EH (cell line): ENCODE measurements around the gene CDC42BPA.

Experiments used
- DNase-seq: peaks from one replicate; pipeline ENCODE4 v3.0.0-alpha.2; 2015; ENCODE audit warnings: low read depth

The CDC42BPA gene

GRCh38 chr1:226991920-226992319, 326.4 kb downstream of the CDC42BPA start:
- no peak for DNase-seq

DNA sequence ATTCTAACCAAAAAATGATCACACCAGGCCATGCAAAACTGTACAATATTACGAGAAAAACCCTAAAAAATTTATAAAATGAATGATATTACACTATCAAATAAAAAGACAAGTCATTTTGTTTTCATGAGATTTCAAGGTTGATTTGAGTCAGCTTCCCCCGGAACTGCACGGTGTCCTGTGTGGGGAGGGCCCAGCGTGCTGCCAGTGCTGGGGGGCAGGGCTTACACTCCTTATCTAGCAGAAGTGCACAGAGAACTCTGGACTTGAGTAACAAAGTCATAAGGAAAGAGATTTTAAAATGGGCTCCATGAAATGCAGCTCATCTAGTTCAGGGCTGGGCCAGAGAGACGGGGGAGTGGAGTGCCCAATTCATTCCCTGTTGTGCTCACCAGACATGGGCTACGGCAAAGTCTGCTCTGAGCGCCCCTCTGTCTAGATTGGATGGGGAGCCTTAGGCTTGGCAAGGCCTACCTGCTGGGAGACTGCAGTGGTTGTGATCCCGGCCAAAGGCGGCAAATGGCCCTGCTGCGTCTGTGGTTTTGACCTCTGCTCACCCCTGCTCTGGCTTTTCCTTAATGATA, 328.1 kb downstream of the CDC42BPA start:
- DNase-seq = no peak

DNA sequence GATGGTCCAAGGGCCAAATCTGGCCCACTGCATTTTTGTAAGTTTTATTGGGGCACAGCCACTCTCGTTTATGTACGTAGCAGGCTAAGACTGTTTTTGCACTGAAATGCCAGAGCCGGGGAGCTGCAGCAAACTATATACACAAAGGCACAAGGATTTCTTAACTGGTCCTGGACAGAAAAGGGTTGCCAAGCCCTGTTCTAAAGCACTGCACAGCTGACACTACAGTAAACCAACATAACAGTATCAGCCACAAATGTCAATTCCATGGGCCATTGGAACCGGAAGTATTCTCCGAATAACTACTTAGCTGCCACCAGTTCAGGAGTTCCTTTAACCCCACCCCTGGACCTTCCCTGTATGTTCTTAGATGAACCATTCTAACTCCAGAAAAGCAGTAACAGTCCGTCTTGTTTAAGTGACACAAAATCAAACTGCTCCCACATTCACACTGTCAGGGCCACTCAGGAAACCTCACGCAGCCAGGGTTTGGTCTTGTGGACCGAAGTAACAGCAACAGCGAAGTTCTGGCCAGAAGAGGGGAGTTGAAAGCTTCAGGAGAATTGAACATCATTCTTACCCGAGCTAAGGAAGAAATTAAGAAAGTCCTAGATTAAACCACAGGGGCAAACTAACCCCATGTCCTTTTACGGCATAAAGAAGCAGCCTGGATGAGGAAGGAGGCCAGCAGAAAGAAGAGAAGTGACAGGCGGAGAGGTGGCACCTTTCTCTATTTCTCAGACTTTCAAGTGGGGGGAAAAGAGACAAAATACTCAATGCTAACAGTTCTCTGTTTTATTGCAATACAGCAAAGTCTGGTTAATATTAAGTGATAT, 329.0 kb downstream of the CDC42BPA start:
- no peak for DNase-seq

GRCh38 chr1:226988334-226988666, 330.0 kb downstream of the CDC42BPA start:
- no peak for DNase-seq

- DNase-seq = no peak
Measured at GRCh38 chr1:226987623-226988333, 330.5 kb downstream of the CDC42BPA start.

DNA sequence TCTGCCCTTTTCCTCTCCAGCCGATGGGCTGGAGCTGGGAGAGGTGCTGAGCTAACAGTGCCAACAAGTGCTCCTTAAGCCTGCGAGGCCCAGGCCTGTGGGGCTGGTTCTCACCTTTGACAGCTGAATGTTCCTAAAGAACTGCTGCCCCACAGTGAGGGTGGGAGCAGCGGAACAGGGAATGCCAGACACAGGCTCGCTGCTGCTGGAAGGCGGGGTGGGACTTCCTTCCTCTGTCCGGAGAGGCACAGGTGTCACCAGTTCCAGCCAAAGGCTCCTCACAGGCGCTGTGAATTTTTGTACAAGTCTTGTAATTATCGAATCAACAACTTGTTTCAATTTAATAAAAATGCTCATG, 331.1 kb downstream of the CDC42BPA start:
- no peak for DNase-seq

DNA sequence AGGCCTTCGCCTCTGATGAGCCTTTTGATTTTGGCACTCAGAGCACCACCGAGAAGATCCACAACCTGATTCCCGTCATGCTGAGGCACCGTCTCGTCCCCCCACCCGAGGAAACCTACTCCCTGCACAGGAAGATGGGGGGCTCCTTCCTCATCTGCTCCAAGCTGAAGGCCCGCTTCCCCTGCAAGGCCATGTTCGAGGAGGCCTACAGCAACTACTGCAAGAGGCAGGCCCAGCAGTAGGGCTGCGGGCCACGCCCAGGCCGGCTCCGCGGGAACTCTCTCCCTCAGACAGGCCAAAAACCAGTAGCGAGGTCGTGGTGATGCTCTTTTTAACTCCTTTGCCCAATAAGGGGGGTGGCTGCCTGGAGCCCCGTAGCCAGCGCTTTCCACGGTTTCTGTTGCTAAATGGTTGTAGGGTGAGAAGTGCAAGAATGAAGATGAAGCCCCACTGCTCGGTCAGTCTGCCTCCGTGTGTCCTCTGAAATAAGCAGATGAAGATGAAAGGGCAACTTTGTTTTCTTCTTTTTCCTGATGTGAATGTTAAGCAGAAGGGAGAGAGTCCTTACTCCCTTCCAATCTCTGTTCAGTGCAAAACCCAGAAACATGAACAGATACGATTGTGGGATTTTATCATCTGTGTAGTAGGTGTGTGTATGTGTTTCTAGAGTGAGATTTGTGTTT, 331.7 kb downstream of the CDC42BPA start:
- DNase-seq = no peak

DNA sequence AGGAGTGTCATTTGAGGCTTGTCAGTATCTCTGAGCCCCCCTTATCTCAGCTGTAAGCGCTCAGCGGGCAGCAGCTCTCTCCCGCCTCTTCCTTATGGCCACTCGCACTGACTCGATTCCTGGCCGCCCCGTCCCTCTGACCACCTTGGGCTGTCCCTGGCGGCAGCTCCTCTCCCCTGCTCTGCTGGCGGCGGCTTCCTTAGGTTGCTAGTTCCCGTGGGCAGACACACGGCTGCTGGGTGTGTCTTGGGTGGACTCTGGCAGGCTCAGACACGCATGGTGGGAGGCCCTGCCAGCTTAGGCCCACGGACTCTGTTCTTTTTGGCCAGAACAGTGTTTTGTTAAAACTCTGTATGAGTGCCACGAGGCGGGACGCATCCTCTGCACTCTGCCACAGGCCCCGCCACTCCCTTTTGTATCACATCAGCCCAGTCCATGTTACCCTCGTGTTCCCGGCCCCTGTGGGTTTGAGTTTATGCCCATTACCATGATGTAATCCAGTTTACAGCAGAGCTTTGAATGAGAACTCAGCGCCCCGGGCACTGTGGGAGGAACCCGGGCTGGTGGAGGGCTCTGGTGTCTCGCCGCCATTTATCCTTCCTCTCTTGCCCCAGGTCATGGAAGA, 332.3 kb downstream of the CDC42BPA start:
- DNase-seq = no peak

DNA sequence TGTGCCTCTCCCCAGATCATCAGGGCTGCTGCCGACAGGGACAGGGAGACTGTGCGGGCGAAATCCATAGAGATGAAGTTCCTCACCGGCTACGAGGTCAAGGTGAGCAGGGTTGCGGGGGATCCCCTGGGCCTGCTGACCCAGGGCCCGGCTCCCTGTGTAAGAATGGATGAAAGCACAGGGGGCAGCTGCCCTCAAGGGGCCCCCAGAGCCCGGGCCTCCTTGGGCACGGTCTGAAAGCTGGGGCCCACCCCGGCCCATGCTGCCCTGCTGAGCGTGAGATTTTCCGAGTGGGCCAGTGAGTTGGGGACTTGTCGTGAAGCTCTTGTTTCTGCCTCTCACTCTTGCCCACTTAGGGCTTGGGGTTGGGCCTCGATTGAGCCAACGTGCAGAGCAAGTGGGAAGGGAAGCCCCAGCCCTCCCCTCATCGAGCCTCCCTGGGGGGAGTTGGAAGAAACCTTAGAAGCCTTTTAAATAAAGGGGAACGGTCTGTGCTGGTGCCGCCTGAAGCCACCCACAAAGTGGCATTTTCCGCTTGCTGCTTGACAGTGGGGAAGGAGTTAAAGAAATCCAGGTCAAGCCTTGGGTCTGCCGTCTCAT, 333.0 kb downstream of the CDC42BPA start:
- no peak for DNase-seq

DNA sequence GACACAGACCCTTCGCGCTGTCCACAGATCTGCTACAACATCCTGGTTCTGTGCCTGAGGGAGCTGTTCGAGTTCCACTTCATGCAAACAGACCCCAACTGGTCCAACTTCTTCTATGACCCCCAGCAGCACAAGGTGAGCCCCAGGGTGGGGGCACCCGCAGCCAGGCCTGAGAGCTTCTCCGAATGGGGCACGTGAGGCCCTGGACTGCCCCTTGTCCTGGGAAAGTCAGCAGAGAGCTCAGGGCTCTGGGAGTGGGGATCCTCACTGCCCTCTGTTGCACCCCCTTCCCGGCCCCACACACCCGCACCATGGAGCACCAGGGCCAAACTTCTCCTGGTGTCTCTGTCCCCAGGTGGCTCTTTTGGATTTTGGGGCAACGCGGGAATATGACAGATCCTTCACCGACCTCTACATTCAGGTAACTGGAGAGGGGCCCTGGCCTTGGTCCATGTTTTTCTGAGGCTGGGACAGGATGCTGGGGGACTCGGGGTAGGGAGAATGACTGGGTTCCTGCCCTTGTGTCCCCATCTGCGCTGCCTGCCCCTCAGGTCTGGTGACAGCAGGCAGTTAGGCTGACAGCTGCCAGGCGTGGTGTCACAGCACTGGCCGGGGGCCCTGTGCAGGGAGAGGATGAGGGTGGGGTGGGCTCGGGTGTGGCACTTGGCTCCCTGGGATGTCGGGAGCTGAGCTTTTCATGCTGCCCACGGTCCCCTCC, 333.6 kb downstream of the CDC42BPA start:
- DNase-seq = no peak

DNA sequence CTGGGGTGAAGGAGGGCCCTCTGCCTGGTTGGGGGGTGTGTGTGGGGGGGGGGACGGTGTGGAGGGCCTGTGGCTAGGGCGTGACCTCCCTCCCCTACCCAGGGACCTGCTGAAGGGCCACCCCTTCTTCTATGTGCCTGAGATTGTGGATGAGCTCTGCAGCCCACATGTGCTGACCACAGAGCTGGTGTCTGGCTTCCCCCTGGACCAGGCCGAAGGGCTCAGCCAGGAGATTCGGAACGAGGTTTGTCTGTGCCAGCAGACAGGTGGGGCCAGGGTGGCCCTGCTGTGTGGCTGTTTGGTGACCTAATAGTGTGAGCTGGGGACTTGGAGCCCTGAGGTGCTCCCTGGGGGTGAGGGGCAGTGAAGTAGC, 334.3 kb downstream of the CDC42BPA start:
- DNase-seq = no peak

DNA sequence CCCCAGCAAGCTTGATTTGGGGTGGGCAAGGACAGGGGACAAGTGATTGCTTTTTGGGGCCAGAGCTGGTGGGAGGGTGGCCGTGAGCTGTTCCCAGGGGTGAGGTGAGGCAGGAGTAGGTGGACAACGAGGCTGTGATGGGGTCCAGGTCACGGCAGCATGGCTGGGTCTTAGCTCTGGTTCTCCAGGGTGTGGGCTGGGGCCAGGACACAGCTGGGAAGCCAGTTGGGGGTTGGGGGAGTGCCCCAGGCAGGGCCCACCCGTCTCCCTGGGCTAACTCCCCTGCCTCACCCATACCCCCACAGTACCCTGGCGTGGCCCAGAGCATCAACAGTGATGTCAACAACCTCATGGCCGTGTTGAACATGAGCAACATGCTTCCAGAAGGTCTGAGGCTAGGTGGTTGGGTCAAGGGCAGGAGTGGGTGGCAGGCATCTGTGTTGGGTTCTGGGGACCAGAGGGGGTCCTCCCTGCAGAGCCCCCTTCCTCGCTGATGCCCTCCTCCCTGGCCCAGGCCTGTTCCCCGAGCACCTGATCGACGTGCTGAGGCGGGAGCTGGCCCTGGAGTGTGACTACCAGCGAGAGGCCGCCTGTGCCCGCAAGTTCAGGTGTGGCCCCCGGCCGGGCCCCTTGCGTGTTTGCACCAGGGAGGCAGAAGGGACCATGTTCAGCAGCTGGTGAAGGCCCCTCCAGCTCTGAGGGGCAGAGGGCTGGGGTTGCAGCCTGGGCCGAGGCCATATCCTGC, 334.9 kb downstream of the CDC42BPA start:
- no peak for DNase-seq

DNA sequence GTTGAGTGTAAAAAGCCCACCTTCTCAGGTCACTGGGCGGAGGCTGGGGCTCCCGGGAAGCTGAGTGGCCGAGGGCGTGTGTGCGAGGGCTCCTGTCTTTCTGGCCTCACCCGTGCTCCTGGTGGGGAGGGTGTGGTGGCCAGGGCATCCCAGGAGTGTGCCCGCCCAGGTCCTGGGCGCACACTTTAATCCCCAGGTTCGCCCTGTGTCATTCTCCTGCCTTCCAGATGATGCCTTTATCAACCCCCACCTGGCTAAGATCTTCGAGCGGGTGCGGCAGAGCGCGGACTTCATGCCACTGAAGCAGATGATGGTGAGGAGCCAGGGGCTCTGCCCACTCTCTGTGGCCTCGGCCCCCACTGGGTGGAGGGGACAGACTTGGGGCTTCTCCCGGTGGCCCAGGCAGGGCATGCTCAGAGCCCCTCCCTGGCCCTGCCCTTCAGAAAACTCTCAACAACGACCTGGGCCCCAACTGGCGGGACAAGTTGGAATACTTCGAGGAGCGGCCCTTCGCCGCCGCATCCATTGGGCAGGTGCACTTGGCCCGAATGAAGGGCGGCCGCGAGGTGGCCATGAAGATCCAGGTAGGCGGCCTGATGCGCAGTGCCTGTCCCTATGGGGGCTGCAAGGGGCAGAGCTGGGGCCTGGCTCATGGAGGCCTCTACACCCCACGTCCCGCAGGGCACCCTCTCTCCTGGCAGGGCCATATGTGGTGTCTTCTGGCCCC, 335.7 kb downstream of the CDC42BPA start:
- DNase-seq = no peak

GRCh38 chr1:226981838-226982237, 336.5 kb downstream of the CDC42BPA start:
- no peak for DNase-seq

DNA sequence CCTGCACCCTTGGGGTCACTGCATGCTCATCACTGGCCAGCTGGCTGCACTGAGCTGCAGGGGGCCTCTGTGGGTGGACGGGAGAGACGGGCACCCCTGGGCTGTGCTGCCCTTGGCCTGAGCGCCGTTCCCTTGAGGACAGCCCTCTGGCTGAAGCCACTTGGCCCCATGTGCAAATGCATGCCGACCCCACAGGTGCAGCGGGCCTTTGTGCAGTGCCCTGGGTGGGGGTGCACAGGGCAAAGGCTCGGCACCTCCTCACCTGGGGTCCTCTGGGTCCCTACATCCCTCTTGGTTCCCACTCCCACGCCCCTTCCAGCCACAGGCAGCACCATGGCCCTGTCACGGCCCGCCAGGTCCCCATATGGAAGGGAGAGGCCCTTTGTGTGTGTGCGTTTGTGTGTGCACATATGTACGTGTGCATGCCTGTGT, 336.9 kb downstream of the CDC42BPA start:
- no peak for DNase-seq

DNA sequence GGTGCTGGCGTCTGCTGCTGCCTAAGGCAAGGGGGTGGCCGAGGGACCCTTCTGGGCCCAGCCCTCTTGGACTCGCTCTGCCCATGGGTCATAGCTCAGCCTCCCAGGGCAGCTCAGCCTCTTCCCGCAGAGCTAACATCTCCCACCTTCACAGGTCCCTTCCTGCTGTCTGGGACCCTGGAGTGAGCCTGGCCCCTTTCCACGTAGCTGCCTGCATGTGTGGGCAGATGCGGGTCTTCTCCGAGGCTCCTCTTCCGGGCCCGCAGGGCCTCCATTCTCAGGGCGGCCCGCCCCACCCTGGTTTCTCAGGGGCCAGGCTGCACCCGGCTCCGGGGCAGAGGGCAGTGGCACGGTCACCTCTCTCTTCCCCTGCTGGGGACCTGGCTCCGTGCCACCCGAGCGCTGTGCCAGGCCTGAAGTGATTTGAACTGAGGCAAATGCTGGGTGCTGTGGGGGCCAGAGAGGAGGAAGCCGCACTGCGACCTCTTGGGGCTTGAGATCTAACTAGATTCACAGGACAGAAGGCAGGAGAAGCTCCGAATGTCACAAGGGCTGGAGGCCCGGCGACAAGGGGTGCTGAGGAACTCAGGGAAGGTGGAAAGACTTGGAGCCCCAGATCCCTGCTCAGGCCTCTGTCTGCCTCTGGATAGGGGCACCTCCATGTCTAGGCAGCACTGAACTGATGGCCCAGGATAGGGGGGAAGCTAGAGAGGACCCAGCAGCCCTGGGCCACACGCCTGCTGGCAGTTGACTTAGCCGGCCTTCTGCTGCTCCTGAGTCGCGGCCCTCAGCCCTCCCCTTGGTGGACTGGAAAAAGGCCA, 337.5 kb downstream of the CDC42BPA start:
- no peak for DNase-seq

- no peak for DNase-seq
Measured at GRCh38 chr1:226980122-226980560, 338.2 kb downstream of the CDC42BPA start.

DNA sequence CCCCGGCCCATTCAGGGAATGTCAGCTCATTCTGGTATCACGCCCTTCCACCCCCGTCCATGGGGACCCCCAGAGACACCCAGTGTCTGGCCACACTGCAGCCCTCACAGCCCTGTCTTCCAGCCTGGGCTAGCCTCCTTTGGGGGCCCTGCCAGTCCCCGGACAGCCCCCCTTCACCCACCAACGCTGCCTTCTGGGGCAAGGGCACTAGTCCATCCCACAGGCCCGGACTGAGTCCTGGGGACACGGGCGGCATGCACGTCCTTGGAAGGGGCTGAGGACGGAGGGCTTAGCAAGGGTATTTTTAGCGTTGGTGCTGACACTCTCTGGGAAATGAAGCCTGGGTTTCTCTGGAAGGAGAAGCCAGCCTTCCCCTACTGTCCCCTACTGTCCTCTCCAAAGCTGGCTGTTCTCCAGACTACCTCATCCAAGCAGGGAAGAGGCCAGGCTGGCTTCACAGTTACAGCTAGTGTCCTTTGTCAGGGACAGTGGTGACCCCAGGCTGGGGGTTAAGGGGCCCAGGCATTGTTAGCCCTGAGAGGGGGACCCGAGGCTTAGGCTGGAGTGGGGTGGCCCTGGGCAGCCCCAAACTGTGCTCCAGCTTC, 338.7 kb downstream of the CDC42BPA start:
- no peak for DNase-seq
